Mononuclear cell (primary cell): ENCODE results near the gene SEMA3E. TPM values are rescaled to one million over a fixed set of nuclear protein-coding genes. Genes with fewer than 3 reads are reported as not detected.
"Not testable (repeated sequence)": the region's sequence is repeated elsewhere in the genome, so short reads cannot be mapped to it uniquely, and the experiment has no call there.

Experiments used
- H3K27me3 ChIP-seq: 2 replicates; pipeline ENCODE4 v1.6.0; 2011; ENCODE audit warnings: low read length, control low read depth; ENCODE audit not compliant: insufficient read depth
- H3K4me1 ChIP-seq: 2 replicates; pipeline ENCODE4 v1.5.1; 2011; ENCODE audit warnings: mild to moderate bottlenecking, low read length, control low read depth; ENCODE audit not compliant: insufficient read depth
- H3K4me3 ChIP-seq: 2 replicates; pipeline ENCODE4 v1.5.1; 2011; ENCODE audit warnings: mild to moderate bottlenecking, low read length, moderate library complexity
- H3K9me3 ChIP-seq: 2 replicates; pipeline ENCODE4 v1.5.1; 2011; ENCODE audit warnings: low read depth, mild to moderate bottlenecking, control low read depth, low read length
- total RNA-seq: library from RNA; depleted of rRNA; stranded (reverse); fragments of >200 nt; gene quantifications from one replicate; pipeline ENCODE4 v1.2.3, GENCODE V29; 2012

SEMA3E gene
- total RNA-seq, 1 donor, result not detected

DNA sequence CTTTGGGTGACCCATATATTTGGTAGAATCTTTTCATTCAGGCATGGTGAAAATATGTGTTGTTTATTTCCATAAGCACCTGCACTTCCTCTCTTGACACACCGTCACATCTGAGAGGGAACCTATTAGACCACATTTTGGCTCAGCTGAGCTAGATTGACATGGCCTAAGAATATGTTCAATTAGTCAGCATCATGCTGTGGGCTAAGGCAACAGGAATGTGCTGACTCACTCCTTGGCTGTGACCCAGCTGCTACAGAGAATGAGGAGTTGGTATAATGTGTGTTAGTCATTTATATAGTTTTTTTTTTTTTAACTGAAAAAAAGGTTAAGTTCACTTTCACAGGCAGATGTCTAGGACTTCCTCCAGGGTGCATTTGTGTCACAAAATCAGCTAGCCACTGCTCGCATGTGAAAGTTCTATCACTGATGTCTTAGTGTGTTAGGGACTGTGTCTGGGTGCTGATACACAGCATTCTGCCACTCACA lies 180.6 kb downstream of the SEMA3E start:
- no peaks in the 10 kb centered on the region for H3K27me3 ChIP-seq
- H3K9me3 ChIP-seq, result no peaks in the 10 kb centered on the region
- no peaks in the 10 kb centered on the region for H3K4me1 ChIP-seq
- H3K4me3 ChIP-seq, result no peak overlapping the region

DNA sequence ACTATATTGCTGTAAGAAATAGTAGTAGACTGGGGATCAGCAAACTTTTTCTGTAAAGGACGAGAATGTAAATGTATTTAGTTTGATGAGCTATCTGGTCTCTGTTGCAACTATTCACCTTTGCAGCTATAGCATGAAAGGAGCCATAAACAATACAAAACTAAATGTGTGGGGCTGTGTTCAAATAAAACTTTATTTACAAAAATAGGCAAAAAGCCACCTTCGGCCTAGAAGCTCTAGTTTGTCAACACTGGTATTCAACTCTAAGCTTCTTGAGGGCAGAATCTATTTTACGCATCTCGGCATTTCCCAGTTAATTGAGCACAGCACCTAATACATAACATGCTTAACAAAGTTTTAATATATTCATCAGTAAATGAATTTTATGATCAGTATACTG lies 181.4 kb downstream of the SEMA3E start:
- Histone ChIP-seq H3K4me3 (no peak overlapping the region), H3K4me1 (no peaks in the 10 kb centered on the region), H3K27me3 (no peaks in the 10 kb centered on the region), H3K9me3 (no peaks in the 10 kb centered on the region)

DNA sequence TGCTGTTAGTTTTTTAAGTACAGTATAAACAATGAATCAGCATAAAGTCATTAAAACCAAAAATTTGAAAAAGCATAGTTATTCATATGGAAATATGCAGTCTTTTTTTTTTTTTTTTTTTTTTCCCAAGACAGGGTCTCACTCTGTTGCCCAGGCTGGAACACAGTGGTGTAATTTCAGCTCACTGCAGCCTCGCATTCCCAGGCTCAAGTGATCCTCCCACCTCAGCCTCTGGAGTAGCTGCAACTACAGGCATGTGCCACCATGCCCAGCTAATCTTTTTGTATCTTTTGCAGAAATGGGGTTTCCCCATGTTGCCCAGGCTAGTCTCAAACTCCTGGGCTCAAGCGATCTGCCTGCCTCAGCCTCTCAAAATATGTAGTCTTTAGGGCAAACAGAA lies 182.0 kb downstream of the SEMA3E start:
- no peaks in the 10 kb centered on the region for H3K9me3 ChIP-seq
- H3K4me3 ChIP-seq, result no peak overlapping the region
- no peaks in the 10 kb centered on the region for H3K27me3 ChIP-seq
- no peaks in the 10 kb centered on the region for H3K4me1 ChIP-seq

GRCh38 chr7:83466187-83466923 lies 182.6 kb downstream of the SEMA3E start:
- no peaks in the 10 kb centered on the region for H3K4me1 ChIP-seq
- no peaks in the 10 kb centered on the region for H3K27me3 ChIP-seq
- no peaks in the 10 kb centered on the region for H3K9me3 ChIP-seq
- no peak overlapping the region for H3K4me3 ChIP-seq

- H3K4me3 ChIP-seq, result no peak overlapping the region
- no peaks in the 10 kb centered on the region for H3K9me3 ChIP-seq
- H3K27me3 ChIP-seq, result no peaks in the 10 kb centered on the region
- no peaks in the 10 kb centered on the region for H3K4me1 ChIP-seq
Measured at GRCh38 chr7:83465643-83466042, 183.3 kb downstream of the SEMA3E start.

GRCh38 chr7:83461820-83462219 lies 187.1 kb downstream of the SEMA3E start:
- H3K9me3 ChIP-seq, H3K4me3 ChIP-seq, H3K27me3 ChIP-seq, H3K4me1 ChIP-seq: not testable (repeated sequence)

DNA sequence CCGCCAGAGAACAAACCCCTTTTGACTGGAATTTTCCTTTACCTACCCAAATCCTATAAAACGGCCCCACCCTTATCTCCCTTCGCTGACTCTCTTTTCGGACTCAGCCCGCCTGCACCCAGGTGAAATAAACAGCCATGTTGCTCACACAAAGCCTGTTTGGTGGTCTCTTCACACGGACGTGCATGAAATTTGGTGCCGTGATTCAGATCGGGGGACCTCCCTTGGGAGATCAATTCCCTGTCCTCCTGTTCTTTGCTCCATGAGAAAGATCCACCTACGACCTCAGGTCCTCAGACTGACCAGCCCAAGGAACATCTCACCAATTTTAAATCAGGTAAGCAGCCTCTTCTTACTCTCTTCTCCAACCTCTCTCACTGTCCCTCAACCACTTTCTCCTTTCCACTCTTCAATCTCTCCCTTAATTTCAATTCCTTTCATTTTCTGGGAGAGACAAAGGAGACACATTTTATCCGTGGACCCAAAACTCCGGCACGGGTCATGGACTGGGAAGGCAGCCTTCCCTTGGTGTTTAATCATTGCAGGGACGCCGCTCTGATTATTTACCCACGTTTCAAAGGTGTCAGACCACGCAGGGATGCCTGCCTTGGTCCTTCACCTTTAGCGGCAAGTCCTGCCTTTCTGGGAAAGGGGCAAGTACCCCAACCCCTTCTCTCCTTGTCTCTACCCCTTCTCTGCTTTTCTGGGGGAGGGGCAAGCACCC lies 188.8 kb downstream of the SEMA3E start:
- not testable (repeated sequence) for H3K4me1 ChIP-seq, H3K9me3 ChIP-seq

GRCh38 chr7:83459101-83459929 lies 189.6 kb downstream of the SEMA3E start:
- not testable (repeated sequence) for H3K4me3 ChIP-seq, H3K9me3 ChIP-seq, H3K4me1 ChIP-seq, H3K27me3 ChIP-seq

More for the DNA sequence above, 188.8 kb downstream of the SEMA3E start:
- H3K4me3 ChIP-seq, H3K27me3 ChIP-seq: not testable (repeated sequence)

DNA sequence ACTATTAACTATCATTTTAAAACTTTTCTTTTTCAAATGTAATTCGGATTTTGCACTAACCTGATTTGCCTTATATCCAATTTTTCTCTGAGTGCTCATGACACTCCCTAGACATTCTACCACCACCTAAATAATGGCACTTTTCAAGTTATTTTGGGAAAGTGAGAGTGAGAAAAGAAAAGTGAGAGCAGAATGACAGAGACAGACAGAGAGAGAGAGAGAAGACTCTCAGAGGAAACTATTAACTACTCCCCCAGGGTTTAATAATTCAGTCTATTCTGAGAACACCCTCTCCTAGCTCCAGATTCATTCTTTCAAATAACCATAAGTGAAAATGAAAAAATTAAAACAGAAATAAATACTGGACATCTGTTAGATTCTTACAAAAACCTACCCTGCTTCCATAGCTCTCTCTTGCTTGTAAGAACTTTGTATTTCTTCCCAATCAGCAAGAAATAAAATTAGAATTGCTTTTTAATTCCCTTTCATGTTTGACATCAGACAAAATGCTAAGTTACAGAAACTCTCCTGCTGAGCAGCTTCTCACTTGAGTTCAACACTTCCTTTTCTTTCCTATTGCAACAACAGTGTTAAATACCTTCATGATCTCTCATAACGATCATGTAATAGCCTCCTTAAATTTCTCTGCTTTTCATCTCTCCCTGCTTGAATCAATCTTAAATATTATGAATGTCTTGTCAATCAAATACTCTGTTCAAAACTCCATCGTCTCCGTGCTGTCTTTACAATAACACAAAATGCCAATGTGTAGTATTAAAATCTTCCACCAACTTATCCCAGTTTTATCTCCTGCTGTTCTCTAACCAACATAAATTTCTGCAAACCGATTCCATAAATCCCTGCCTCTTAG lies 191.7 kb downstream of the SEMA3E start:
- Histone ChIP-seq H3K4me3 (no peak overlapping the region), H3K9me3 (no peaks in the 10 kb centered on the region), H3K4me1 (no peaks in the 10 kb centered on the region), H3K27me3 (no peaks in the 10 kb centered on the region)

- H3K27me3 ChIP-seq, result no peaks in the 10 kb centered on the region
- H3K9me3 ChIP-seq, result no peaks in the 10 kb centered on the region
- H3K4me1 ChIP-seq, result no peaks in the 10 kb centered on the region
- H3K4me3 ChIP-seq, result no peak overlapping the region
Measured at GRCh38 chr7:83456413-83456812, 192.5 kb downstream of the SEMA3E start.

DNA sequence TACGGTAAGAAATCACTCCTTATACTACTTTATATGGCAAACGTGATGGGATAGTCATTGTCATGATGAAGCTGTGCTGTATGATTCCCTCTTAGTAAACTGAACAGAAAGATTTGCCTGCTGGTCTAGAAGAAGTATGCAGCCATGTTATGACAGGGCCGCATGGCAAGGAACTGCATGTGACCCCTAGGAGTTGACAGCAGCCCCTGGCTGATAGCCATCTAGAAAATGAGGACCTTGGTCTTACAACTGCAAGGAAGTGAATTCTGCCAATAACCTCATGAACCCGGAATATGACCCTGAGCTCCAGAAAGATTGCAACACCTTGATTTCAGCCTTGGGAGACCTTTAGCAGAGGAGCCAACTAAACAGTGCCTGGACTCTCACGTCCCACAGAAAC lies 193.3 kb downstream of the SEMA3E start:
- Histone ChIP-seq H3K4me1 (no peaks in the 10 kb centered on the region), H3K4me3 (no peak overlapping the region), H3K27me3 (no peaks in the 10 kb centered on the region), H3K9me3 (no peaks in the 10 kb centered on the region)

DNA sequence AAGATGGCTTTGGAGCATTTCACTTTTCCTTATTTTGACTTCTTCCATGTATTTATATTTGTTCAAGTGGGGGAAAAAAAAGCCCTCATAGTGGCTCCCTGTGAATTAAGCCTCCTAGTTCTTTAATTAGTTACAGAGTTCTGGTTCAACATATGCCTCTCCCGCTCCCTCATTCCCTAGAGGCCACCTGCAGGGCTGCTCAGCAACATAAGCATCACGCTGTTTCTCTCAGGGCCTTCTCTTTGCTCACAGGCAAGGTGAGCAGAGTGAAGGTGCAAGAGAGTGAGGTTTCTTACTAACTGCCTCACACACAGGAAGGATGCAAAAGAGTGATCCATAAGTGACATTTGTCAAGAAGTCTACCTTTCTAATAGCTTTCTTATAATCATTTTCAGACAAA lies 196.7 kb downstream of the SEMA3E start:
- Histone ChIP-seq H3K9me3 (no peaks in the 10 kb centered on the region), H3K4me3 (no peak overlapping the region), H3K4me1 (no peaks in the 10 kb centered on the region), H3K27me3 (no peaks in the 10 kb centered on the region)

- Histone ChIP-seq H3K4me1 (no peaks in the 10 kb centered on the region), H3K27me3 (no peaks in the 10 kb centered on the region), H3K9me3 (no peaks in the 10 kb centered on the region), H3K4me3 (no peak overlapping the region)
Measured at GRCh38 chr7:83451501-83452045, 197.4 kb downstream of the SEMA3E start.

DNA sequence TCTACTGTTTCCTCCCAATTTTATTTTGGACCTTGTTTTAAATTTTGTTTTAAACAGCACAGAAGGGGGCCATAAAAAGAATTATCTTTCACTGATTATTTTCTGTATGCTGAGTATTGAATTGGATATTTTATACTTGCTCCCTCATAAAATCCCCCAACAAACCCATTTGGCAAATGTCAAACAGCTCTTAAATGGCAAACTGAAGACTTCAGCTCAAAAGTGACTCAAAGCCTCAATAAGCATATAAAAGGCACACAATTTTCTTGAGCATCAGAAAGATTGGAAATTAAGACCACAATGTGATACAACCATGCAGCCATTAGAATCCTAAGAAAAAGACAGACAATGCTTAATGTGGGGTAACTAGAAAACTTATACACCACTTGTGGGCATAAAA lies 199.2 kb downstream of the SEMA3E start:
- Histone ChIP-seq H3K27me3 (no peaks in the 10 kb centered on the region), H3K4me3 (no peak overlapping the region), H3K4me1 (no peaks in the 10 kb centered on the region), H3K9me3 (no peaks in the 10 kb centered on the region)
